GM06990 (cell line): ENCODE measurements around the gene LEMD3.

Experiments
- DNase-seq: peaks from one replicate; pipeline ENCODE4 v3.0.0-alpha.2; 2011; ENCODE audit not compliant: insufficient read length; ENCODE audit errors: extremely low read depth
- H3K27me3 ChIP-seq: replicated peaks from 2 replicates; pipeline ENCODE4 v1.6.0; 2011; ENCODE audit warnings: low read length; ENCODE audit not compliant: control insufficient read depth, insufficient read depth
- H3K36me3 ChIP-seq: 2 replicates; pipeline ENCODE4 v1.5.1; 2011; ENCODE audit warnings: low read length; ENCODE audit not compliant: control insufficient read depth, insufficient read depth
- H3K4me3 ChIP-seq: replicated peaks from 2 replicates; pipeline ENCODE4 v1.5.1; 2011; ENCODE audit warnings: low read depth, mild to moderate bottlenecking, control low read depth, low read length
- CTCF ChIP-seq: IDR thresholded peaks from 2 replicates; pipeline ENCODE4 v1.5.1; 2011; ENCODE audit warnings: low read length, control low read depth, mild to moderate bottlenecking, inconsistent platforms; ENCODE audit not compliant: insufficient read depth, poor library complexity, severe bottlenecking

The LEMD3 gene

GRCh38 chr12:65217086-65217485 lies 47.7 kb downstream of the LEMD3 start:
- DNase-seq: no peak
- TF ChIP-seq CTCF: no peak
- H3K27me3 ChIP-seq: no peaks in the 10 kb centered on the region
- H3K4me3 ChIP-seq: no peak overlapping the region
- no peaks in the 10 kb centered on the region; the same call in none of the 2 replicates for H3K36me3 ChIP-seq

- H3K4me3 ChIP-seq: no peak overlapping the region
- DNase-seq: no peak
- H3K36me3 ChIP-seq: peaks cover 1% of the 10 kb centered on the region
- no peaks in the 10 kb centered on the region for H3K27me3 ChIP-seq
- TF ChIP-seq CTCF: no peak
These were observed 51.4 kb downstream of the LEMD3 start for GRCh38 chr12:65220761-65221160.

- no peaks in the 10 kb centered on the region for H3K27me3 ChIP-seq
- no peak for DNase-seq
- H3K36me3 ChIP-seq: peaks cover 3% of the 10 kb centered on the region
- no peak overlapping the region for H3K4me3 ChIP-seq
- TF ChIP-seq CTCF: no peak
These were observed 60.1 kb downstream of the LEMD3 start for GRCh38 chr12:65229441-65229840.

- Histone ChIP-seq H3K4me3 (no peak overlapping the region), H3K27me3 (no peaks in the 10 kb centered on the region), H3K36me3 (no peaks in the 10 kb centered on the region; the same call in 1 of the 2 replicates)
- TF ChIP-seq CTCF: peak; percentile 14
- peak; percentile 26 for DNase-seq
These were observed 63.2 kb downstream of the LEMD3 start for GRCh38 chr12:65232476-65233077.

- TF ChIP-seq CTCF: no peak
- no peak overlapping the region for H3K4me3 ChIP-seq
- DNase-seq: no peak
- H3K27me3 ChIP-seq: no peaks in the 10 kb centered on the region
- H3K36me3 ChIP-seq: no peaks in the 10 kb centered on the region; the same call in 1 of the 2 replicates
These were observed 67.8 kb downstream of the LEMD3 start for GRCh38 chr12:65237153-65237552.

GRCh38 chr12:65238609-65239008 lies 69.2 kb downstream of the LEMD3 start:
- Histone ChIP-seq H3K27me3 (no peaks in the 10 kb centered on the region), H3K4me3 (no peak overlapping the region), H3K36me3 (no peaks in the 10 kb centered on the region; the same call in 1 of the 2 replicates)
- no peak for TF ChIP-seq CTCF
- DNase-seq: no peak
